Natural killer cell (primary cell): ENCODE measurements around the gene GRAP. TPM values are rescaled to one million over a fixed set of nuclear protein-coding genes. Genes with fewer than 3 reads are reported as not detected.

Source experiments
- ATAC-seq, 3 donors: fragments of 150-1000 bp in 2 of 3; fragments of 200-7000 bp in 1 of 3; cut with Tn5 transposase; 1 replicate in 1 of 3; 2 replicates in 2 of 3; pipeline ENCODE4 v1.10.0; 2021; ENCODE audit warnings: mild to moderate bottlenecking in 2 of 3, moderate library complexity in 2 of 3
- DNase-seq, 2 donors: peaks; one replicate each; pipeline versions ENCODE4 v3.0.0 to v3.0.0-alpha.2; 2013 to 2021; ENCODE audit warnings: mixed read lengths in 1 of 2
- H3K27ac ChIP-seq: one replicate; pipeline ENCODE4 v1.5.1; 2013; ENCODE audit warnings: mild to moderate bottlenecking, low read length
- H3K27me3 ChIP-seq: one replicate; pipeline ENCODE4 v1.6.1; 2013; ENCODE audit warnings: low read length; ENCODE audit not compliant: control insufficient read depth, insufficient read depth
- H3K36me3 ChIP-seq: one replicate; pipeline ENCODE4 v1.6.1; 2013; ENCODE audit warnings: low read length; ENCODE audit not compliant: control insufficient read depth, insufficient read depth
- H3K4me1 ChIP-seq: one replicate; pipeline ENCODE4 v1.6.1; 2013; ENCODE audit warnings: low read length; ENCODE audit not compliant: control insufficient read depth, insufficient read depth
- H3K4me3 ChIP-seq: one replicate; pipeline ENCODE4 v1.5.1; 2013; ENCODE audit warnings: low read length
- H3K9me3 ChIP-seq: one replicate; pipeline ENCODE4 v1.6.1; 2013; ENCODE audit warnings: low read length; ENCODE audit not compliant: control insufficient read depth, insufficient read depth
- H3K27ac Mint-ChIP-seq, 2 donors: one replicate each; pipeline ENCODE4 v1.8.0; 2022; ENCODE audit warnings: mild to moderate bottlenecking in 2 of 2, mixed read lengths in 2 of 2, moderate library complexity in 1 of 2
- H3K27me3 Mint-ChIP-seq, 2 donors: one replicate each; pipeline ENCODE4 v1.8.0; 2022; ENCODE audit warnings: low read depth in 2 of 2, mixed read lengths in 2 of 2
- H3K36me3 Mint-ChIP-seq: one replicate; pipeline ENCODE4 v1.8.0; 2022; ENCODE audit warnings: mixed read lengths
- H3K4me1 Mint-ChIP-seq, 2 donors: one replicate each; pipeline ENCODE4 v1.8.0; 2022; ENCODE audit warnings: mixed read lengths in 2 of 2
- H3K4me3 Mint-ChIP-seq: one replicate; pipeline ENCODE4 v1.8.0; 2022; ENCODE audit warnings: mild to moderate bottlenecking, moderate library complexity, mixed read lengths
- H3K9me3 Mint-ChIP-seq, 2 donors: one replicate each; pipeline ENCODE4 v1.8.0; 2022; ENCODE audit warnings: mixed read lengths in 2 of 2
- WGBS: methylation state at CpG from one replicate; pipeline ENCODE4 v1.1.7; 2013; ENCODE audit warnings: missing lambda C conversion rate; ENCODE audit not compliant: insufficient coverage; 5-methylcytosine and 5-hydroxymethylcytosine counted together
- intact Hi-C: fragments of 100-400 bp; cut with micrococcal nuclease; formaldehyde crosslinking; loops from one replicate; pipeline ENCODE4 v1.14.2; 2022
- total RNA-seq, 4 donors: library from RNA; stranded (reverse); fragments of 120-200 nt in 1 of 4; gene quantifications; one replicate each; pipeline versions ENCODE4 v1.2.3 to v1.2.4, GENCODE V29; 2013 to 2022
- TF ChIP-seq, protein P1 (sequence below): fragments of 200-600 bp; IDR thresholded peaks from one replicate; pipeline ENCODE4 v1.8.0; 2022; ENCODE audit warnings: antibody characterized with exemption

Gene GRAP
- total RNA-seq, 3 donors from 2014 or later (not counting 1 experiment from before 2014, with no cell fraction given) = 5.6 to 11.3 (median 7.1) TPM

DNA sequence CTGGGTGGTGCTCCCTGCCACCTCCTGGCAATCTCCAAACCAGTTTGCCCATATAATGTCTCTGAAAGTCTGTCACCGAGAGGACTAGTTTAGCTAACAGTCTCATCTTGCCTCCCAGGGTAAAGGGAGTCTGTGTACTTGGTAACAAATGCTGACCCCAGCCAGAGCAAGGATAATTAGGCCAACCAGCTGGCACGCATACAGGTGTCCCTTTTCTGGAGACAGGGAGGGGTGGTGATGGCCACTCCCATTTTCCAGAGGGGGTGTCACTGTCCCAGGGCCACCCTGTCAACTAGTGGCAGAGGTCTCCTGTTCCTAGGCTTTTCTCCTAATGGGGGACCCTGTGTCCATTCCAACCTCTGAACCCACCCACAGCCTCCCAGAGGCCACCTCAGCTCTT, 50.3 kb downstream of the GRAP start:
- Mint-ChIP-seq H3K27me3 (peaks cover 0 to 5% of the 10 kb centered on the region in 2 donors), H3K4me1 (peaks cover 21 to 25% of the 10 kb centered on the region in 2 donors), H3K4me3 (no peak overlapping the region), H3K9me3 (peaks cover 0 to 4% of the 10 kb centered on the region in 2 donors), H3K27ac (no peak overlapping the region), H3K36me3 (no peaks in the 10 kb centered on the region)
- Histone ChIP-seq H3K27me3 (no peaks in the 10 kb centered on the region), H3K4me1 (peaks cover 31% of the 10 kb centered on the region), H3K4me3 (no peak overlapping the region), H3K27ac (no peak overlapping the region), H3K9me3 (no peaks in the 10 kb centered on the region), H3K36me3 (no peaks in the 10 kb centered on the region)
- DNase-seq (no peak), ATAC-seq (no peak)
- TF ChIP-seq, protein P1, sequence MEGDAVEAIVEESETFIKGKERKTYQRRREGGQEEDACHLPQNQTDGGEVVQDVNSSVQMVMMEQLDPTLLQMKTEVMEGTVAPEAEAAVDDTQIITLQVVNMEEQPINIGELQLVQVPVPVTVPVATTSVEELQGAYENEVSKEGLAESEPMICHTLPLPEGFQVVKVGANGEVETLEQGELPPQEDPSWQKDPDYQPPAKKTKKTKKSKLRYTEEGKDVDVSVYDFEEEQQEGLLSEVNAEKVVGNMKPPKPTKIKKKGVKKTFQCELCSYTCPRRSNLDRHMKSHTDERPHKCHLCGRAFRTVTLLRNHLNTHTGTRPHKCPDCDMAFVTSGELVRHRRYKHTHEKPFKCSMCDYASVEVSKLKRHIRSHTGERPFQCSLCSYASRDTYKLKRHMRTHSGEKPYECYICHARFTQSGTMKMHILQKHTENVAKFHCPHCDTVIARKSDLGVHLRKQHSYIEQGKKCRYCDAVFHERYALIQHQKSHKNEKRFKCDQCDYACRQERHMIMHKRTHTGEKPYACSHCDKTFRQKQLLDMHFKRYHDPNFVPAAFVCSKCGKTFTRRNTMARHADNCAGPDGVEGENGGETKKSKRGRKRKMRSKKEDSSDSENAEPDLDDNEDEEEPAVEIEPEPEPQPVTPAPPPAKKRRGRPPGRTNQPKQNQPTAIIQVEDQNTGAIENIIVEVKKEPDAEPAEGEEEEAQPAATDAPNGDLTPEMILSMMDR = no peak
- WGBS = 100% methylated on average over 2 of the region's 2 CpGs
- intact Hi-C loops = no loop called here

GRCh38 chr17:18995220-18995619, 51.5 kb downstream of the GRAP start:
- no peak overlapping the region for H3K4me3 Mint-ChIP-seq
- H3K27me3 Mint-ChIP-seq = peaks cover 0 to 5% of the 10 kb centered on the region in 2 donors
- H3K9me3 Mint-ChIP-seq = peaks cover 0 to 4% of the 10 kb centered on the region in 2 donors
- no peak overlapping the region for H3K27ac Mint-ChIP-seq
- H3K36me3 ChIP-seq = no peaks in the 10 kb centered on the region
- TF ChIP-seq, protein P1 = no peak
- no peaks in the 10 kb centered on the region for H3K9me3 ChIP-seq
- H3K27me3 ChIP-seq = no peaks in the 10 kb centered on the region
- no peak overlapping the region for H3K27ac ChIP-seq
- no peak for DNase-seq
- WGBS = 100% methylated on average over 1 of the region's 3 CpGs
- peaks cover 34% of the 10 kb centered on the region for H3K4me1 ChIP-seq
- no peaks in the 10 kb centered on the region for H3K36me3 Mint-ChIP-seq
- intact Hi-C loops = no loop called here
- H3K4me1 Mint-ChIP-seq = peaks cover 21 to 25% of the 10 kb centered on the region in 2 donors
- no peak for ATAC-seq
- H3K4me3 ChIP-seq = no peak overlapping the region

GRCh38 chr17:18994631-18995030, 52.1 kb downstream of the GRAP start:
- no peak overlapping the region for H3K4me3 Mint-ChIP-seq
- H3K4me3 ChIP-seq = no peak overlapping the region
- TF ChIP-seq, protein P1 = no peak
- WGBS = 24% methylated on average over 1 of the region's 1 CpG
- H3K36me3 ChIP-seq = no peaks in the 10 kb centered on the region
- peaks cover 21 to 25% of the 10 kb centered on the region in 2 donors for H3K4me1 Mint-ChIP-seq
- H3K9me3 Mint-ChIP-seq = peaks cover 0 to 4% of the 10 kb centered on the region in 2 donors
- H3K9me3 ChIP-seq = no peaks in the 10 kb centered on the region
- DNase-seq (no peak), ATAC-seq (no peak)
- H3K27me3 ChIP-seq = no peaks in the 10 kb centered on the region
- peaks cover 34% of the 10 kb centered on the region for H3K4me1 ChIP-seq
- H3K27ac ChIP-seq = no peak overlapping the region
- peaks cover 0 to 5% of the 10 kb centered on the region in 2 donors for H3K27me3 Mint-ChIP-seq
- intact Hi-C loops = no loop called here
- H3K27ac Mint-ChIP-seq = no peak overlapping the region
- no peaks in the 10 kb centered on the region for H3K36me3 Mint-ChIP-seq

GRCh38 chr17:18993905-18994526, 52.7 kb downstream of the GRAP start:
- Histone ChIP-seq H3K4me3 (no peak overlapping the region), H3K36me3 (no peaks in the 10 kb centered on the region), H3K4me1 (peaks cover 34% of the 10 kb centered on the region), H3K27ac (no peak overlapping the region), H3K27me3 (no peaks in the 10 kb centered on the region), H3K9me3 (no peaks in the 10 kb centered on the region)
- intact Hi-C loops = no loop called here
- no peak overlapping the region for H3K27ac Mint-ChIP-seq
- H3K27me3 Mint-ChIP-seq = peaks cover 0 to 5% of the 10 kb centered on the region in 2 donors
- H3K9me3 Mint-ChIP-seq = peaks cover 0 to 4% of the 10 kb centered on the region in 2 donors
- H3K36me3 Mint-ChIP-seq = no peaks in the 10 kb centered on the region
- WGBS = 86% methylated on average over 16 of the region's 16 CpGs
- no peak for DNase-seq
- ATAC-seq = no peak
- H3K4me3 Mint-ChIP-seq = no peak overlapping the region
- peaks cover 21 to 25% of the 10 kb centered on the region in 2 donors for H3K4me1 Mint-ChIP-seq
- TF ChIP-seq, protein P1 = no peak
